ENCODE measurements around the gene GNG2.

The GNG2 gene

DNA sequence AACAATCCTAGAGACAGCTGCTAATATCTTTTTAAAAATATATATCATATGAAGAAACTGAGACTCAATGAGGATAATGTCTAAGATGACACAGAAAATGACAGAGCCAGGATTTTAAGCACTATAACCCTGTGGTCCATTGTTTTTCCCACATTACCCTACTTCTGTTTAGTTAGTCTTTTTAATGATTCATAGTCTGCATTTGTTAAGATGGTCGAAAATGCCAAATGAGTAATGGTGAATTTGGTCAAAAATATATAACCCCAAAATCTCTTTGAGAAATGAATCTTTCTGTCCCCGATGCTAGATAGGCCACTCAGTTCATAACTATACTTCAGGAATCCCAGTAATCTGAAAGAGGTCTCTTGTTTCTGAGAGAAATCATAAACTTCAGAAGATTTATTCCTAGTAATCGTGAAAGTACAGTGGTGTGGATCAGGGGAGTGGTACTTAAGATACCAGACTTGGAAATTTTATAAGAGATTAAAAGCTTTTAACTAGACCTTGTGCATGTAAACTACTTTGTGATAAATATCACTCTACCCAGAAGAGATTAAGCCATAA is 139.7 kb downstream of the GNG2 start:
- no peak for DNase-seq

DNA sequence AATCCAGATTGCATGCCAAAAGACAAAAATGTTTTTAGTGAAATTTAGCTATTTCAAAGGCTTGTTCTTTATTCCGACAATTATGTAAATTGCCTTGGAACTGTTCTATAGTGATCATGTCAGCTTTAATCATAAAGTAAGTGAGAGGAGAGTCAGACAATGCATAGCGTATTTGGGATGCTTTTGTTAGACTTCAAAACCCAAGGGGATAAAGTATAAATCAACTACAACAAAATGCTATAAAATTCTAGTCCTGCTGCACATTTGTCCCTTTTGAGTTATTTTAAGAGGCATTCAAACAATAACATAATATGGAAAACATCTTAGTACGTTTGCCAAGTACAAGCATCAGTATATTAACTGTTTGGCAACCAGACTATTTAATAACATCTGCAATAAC is 140.3 kb downstream of the GNG2 start:
- no peak for DNase-seq

DNA sequence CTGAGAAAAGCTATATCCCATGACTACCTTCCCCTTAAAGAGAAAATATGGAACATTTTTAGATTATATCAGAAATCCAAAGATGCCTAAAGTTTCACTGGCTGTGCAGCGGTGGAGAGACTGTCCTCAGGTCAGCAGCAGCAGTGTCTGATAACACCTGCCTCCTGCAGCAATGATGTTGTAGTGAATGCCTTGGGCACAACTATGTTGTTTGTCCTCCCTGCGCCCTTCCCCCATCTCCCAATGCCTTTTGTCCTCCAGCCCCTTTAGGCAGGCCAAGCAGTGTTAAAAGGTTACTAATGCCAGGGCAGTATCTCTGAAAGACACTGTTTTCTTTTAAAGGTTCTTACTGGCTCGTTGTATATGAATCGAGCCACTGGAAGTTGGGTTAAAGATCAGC is 142.1 kb downstream of the GNG2 start:
- DNase-seq = no peak

GRCh38 chr14:52003324-52003723 is 142.9 kb downstream of the GNG2 start:
- no peak for DNase-seq

- no peak for DNase-seq
Measured at GRCh38 chr14:52005625-52006024, 145.2 kb downstream of the GNG2 start.

GRCh38 chr14:52006361-52006760 is 145.9 kb downstream of the GNG2 start:
- no peak for DNase-seq

DNA sequence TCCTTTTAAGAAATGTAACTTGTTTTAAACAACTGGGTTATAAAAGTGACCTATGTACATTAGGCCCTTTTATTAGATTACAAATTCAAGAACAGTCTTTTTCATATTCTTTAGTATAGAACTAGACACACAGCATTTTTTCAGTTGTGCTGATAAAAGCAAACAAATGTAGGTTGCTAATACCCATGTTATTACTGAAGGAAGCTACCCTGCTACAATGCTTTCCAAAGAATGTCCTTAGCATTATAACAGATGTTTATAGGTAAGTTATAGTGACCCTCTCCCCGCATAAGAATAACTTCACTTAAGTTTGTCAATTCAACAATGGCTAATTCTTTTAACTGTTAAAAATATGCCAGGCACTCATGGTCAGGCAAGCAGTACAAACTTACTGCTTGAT is 146.8 kb downstream of the GNG2 start:
- no peak for DNase-seq

DNA sequence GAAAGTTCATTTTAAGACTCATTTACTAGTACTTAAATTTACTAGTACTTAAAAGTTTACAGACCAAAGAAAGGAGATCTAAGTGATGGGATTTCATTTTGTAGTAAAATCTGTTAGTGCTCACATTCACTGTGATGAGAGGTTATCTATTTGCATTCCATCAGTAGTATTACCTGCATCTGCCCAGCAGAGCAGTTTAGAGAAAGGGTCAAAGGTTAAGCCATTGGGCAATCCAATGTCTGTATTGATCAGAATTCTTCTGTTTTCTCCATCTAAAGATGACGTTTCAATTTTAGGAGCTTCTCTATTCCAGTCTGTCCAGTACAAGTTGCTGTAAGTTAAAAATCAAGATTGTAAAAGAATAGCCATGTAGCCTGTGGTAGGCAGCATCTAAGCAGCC is 147.2 kb downstream of the GNG2 start:
- no peak for DNase-seq

GRCh38 chr14:52008136-52008535 is 147.7 kb downstream of the GNG2 start:
- no peak for DNase-seq

DNA sequence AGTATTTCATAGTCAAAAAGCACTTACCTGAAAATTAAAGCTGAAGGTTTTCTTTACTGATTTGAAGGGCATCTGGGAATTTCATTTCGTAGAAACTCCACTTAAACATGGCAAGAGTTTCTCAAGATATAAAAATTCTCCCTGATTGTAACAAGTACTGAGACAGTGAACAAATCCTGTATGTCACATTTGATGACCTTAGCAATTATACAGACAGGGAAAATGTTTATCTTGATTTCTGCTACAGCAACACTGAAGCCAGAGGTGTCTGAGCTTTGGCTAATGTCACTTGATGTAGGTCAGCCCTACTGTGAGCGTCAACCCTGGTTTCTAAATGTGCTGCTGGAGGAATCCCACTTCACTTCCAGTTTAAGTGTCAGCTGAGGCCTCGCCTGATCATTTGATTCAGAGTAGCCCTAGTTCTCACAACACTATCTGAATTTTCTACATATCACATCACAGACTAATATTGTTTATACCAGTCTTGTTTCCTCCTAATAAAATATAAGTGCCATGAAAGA is 149.8 kb downstream of the GNG2 start:
- no peak for DNase-seq

DNA sequence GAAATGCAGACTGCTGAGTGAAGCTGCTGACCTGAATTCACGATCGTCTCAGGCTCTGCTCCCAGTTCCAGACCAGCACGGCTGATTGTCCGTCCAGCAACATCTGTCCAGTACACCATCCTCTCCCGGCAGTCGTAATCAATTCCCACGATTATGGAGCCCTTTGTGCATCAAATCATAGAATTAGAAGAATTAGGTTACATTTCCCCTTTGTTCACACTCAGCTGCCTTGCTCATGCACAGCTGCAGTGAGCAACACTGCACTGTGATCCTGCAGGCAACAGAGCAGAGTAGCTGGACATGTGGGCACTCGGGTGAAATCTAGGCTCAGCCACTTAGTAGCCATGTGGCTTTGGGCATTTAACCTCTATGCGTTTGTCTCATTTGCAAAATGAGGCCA is 151.1 kb downstream of the GNG2 start:
- no peak for DNase-seq

GRCh38 chr14:52012635-52013034 is 152.2 kb downstream of the GNG2 start:
- no peak for DNase-seq

GRCh38 chr14:52013984-52014600 is 153.7 kb downstream of the GNG2 start:
- DNase-seq = no peak

GRCh38 chr14:52014601-52015267 is 154.3 kb downstream of the GNG2 start:
- DNase-seq = no peak

GRCh38 chr14:52015411-52016030 is 155.1 kb downstream of the GNG2 start:
- no peak for DNase-seq

GRCh38 chr14:52018252-52018651 is 157.8 kb downstream of the GNG2 start:
- no peak for DNase-seq

DNA sequence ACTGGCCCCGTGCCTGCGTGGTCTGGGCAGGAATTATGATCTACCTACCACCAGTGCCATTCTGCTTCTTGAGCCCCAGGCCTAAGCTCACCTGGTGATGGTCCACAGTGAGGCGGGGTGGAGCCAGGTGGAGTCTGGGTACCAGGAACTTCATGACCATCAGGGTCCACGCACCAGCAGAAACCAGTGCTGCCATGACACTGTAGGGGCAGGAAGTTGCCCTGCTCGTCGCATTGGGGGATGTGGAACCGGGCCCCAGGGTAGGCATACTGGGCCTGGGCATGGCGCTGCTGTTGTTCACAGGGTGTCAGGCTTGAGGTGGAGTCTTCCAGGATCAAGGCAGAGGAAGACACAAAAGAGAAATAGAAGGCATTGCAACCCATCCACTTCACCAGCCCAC is 158.6 kb downstream of the GNG2 start:
- no peak for DNase-seq
